ENCODE data around the gene SLC25A21.

- TF ChIP-seq POLR2A (IDR thresholded peaks at IDR 0.05; ENCODE audit: low read length), result no peak
- TF ChIP-seq GATA1 (IDR thresholded peaks at IDR 0.05; ENCODE audit: low read depth, low read length), result no peak
Observed at GRCh38 chr14:37114002-37114401, 58.4 kb downstream of the SLC25A21 start.
